Upper lobe of left lung (tissue), 6 donors: ENCODE results near the gene RTP3. TPM values are rescaled to one million over a fixed set of nuclear protein-coding genes. Genes with fewer than 3 reads are reported as not detected.

Source experiments
- ATAC-seq, 2 donors: fragments of 200-7000 bp; cut with Tn5 transposase; one replicate each; pipeline ENCODE4 v1.9.1; 2022; ENCODE audit warnings: mild to moderate bottlenecking in 2 of 2, moderate library complexity in 2 of 2; ENCODE audit not compliant: low FRiP score in 2 of 2
- DNase-seq, 2 donors: peaks; one replicate each; pipeline ENCODE4 v3.0.0-alpha.2; 2019 to 2020
- H3K27ac ChIP-seq, 4 donors: fragments of 200-600 bp; sonication (generic); one replicate each; pipeline ENCODE4 v1.5.1; 2016 to 2019
- H3K27me3 ChIP-seq, 4 donors: fragments of 200-600 bp; sonication (generic); one replicate each; pipeline ENCODE4 v1.5.1; 2017 to 2019
- H3K36me3 ChIP-seq, 4 donors: fragments of 200-600 bp; sonication (generic); one replicate each; pipeline ENCODE4 v1.5.1; 2016 to 2019
- H3K4me1 ChIP-seq, 4 donors: fragments of 200-600 bp; sonication (generic); one replicate each; pipeline ENCODE4 v1.5.1; 2018 to 2019
- H3K4me3 ChIP-seq, 4 donors: fragments of 200-600 bp; sonication (generic); one replicate each; pipeline ENCODE4 v1.5.1; 2017 to 2019; ENCODE audit warnings: mild to moderate bottlenecking in 2 of 4, moderate library complexity in 1 of 4
- H3K9me3 ChIP-seq, 4 donors: fragments of 200-600 bp; sonication (generic); one replicate each; pipeline ENCODE4 v1.5.1; 2018 to 2019
- EP300 ChIP-seq, 4 donors: sonication (generic); formaldehyde crosslinking; IDR thresholded peaks; one replicate each; pipeline ENCODE4 v1.5.1; 2017; ENCODE audit warnings: antibody characterized with exemption in 4 of 4, control low read depth in 2 of 4
- POLR2A ChIP-seq, 4 donors: fragments of 450-650 bp; IDR thresholded peaks; one replicate each; pipeline ENCODE4 v1.5.1; 2016 to 2017; ENCODE audit warnings: antibody characterized with exemption in 4 of 4, mild to moderate bottlenecking in 2 of 4
- POLR2AphosphoS5 ChIP-seq, 2 donors: sonication (generic); formaldehyde crosslinking; IDR thresholded peaks; one replicate each; pipeline ENCODE4 v1.5.1; 2017; ENCODE audit warnings: antibody characterized with exemption in 2 of 2
- WGBS, 2 donors: methylation state at CpG; one replicate each; pipeline ENCODE4 v1.1.5; 2017 to 2018; 5-methylcytosine and 5-hydroxymethylcytosine counted together
- total RNA-seq, 6 donors: library from RNA; depleted of rRNA in 4 of 6; stranded (reverse); fragments of >200 nt in 4 of 6; gene quantifications; one replicate each; pipeline versions ENCODE4 v1.1.0 to v1.2.1, GENCODE V29; 2016 to 2021
- TF ChIP-seq, protein P1 (sequence below), 6 experiments: fragments of 450-650 bp in 4 of 6; fragments of 200-600 bp in 2 of 6; sonication (generic) in 2 of 6; IDR thresholded peaks; one replicate each; pipeline ENCODE4 v1.5.1; 2016 to 2019; ENCODE audit warnings: antibody characterized with exemption in 6 of 6
- donor health status: DM: no; HTN: no; CAD: no; lungs with moderate emphysema.
- donor health status: DM: no; HTN: yes; CAD: no; lungs with severe emphysema.

RTP3 gene
- total RNA-seq, 6 donors from 2014 or later, result not detected

DNA sequence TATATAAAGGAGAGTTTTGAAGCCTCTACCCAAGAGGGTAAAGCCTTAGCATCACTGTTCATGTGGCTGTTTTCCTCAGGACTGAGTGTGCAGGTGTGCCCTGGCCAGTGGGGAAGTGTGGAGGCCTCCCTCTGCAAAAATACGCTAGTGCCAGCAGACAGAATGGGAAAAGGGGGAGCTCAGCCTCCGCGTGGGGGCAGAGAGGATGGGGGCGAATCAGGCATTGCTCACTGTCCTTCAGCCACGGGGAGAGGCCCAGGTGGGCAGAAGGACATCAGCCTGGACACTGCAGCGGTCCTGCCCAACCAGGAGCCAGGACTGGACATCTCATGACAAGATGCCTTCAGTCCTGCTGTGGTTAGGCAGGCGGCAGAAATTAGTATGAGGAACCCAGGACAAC lies 43.2 kb upstream of the RTP3 start:
- Histone ChIP-seq H3K4me1 (no peaks in the 10 kb centered on the region), H3K36me3 (no peaks in the 10 kb centered on the region), H3K4me3 (no peak overlapping the region), H3K27ac (no peak overlapping the region), H3K9me3 (no peaks in the 10 kb centered on the region), H3K27me3 (no peaks in the 10 kb centered on the region)
- TF ChIP-seq, protein P1, sequence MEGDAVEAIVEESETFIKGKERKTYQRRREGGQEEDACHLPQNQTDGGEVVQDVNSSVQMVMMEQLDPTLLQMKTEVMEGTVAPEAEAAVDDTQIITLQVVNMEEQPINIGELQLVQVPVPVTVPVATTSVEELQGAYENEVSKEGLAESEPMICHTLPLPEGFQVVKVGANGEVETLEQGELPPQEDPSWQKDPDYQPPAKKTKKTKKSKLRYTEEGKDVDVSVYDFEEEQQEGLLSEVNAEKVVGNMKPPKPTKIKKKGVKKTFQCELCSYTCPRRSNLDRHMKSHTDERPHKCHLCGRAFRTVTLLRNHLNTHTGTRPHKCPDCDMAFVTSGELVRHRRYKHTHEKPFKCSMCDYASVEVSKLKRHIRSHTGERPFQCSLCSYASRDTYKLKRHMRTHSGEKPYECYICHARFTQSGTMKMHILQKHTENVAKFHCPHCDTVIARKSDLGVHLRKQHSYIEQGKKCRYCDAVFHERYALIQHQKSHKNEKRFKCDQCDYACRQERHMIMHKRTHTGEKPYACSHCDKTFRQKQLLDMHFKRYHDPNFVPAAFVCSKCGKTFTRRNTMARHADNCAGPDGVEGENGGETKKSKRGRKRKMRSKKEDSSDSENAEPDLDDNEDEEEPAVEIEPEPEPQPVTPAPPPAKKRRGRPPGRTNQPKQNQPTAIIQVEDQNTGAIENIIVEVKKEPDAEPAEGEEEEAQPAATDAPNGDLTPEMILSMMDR (IDR thresholded peaks at IDR 0.05), result no peak
- TF ChIP-seq POLR2AphosphoS5 (IDR thresholded peaks at IDR 0.05) (no peak), EP300 (IDR thresholded peaks at IDR 0.05) (no peak), POLR2A (IDR thresholded peaks at IDR 0.05) (no peak)
- no peak for ATAC-seq
- no peak for DNase-seq
- WGBS, 2 donors, result 84 to 93% methylated on average over 6 to 7 of the region's 7 CpGs

DNA sequence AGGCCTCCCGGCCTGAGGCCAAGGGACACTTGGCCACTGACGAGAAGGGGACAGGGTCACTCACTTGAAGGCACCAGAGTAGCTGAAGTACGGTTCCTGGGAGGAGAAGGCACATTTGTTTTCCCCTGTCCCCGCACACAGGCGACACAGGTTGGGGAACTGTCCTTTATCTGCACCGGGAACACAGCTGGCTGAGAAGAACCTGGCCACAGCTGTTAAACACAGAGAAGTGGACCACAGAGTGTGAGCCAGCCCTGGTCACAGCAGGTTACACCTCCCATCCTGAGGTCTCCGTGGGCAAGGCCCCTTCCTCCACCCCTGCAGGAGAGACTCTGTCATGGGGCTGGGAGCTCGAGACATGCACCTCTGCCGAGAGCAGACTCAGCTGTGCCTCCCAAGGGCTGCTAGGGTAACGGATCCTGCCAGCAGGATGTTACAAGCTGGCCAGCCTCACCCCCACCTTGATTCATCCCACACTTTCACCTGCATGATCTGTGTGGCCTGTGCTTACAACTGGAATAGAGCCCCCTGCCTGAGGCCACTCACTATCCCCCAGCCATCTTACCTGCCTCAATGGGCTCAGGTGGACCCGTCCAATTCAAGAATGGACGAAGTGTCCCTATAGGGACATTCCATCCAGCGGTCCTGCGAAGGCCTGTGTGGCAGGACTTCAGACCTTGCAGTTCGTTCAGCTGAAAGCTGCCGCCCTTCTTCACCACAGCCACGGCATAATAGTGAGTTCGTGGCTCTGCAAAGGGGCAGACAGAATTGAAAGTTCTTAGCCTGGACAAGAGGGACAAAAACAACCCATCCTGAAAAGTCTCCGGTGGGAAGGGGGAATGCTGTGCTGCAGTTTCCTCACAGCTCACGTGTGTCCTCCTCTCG lies 42.3 kb upstream of the RTP3 start:
- no peak for TF ChIP-seq POLR2A (IDR thresholded peaks at IDR 0.05)
- TF ChIP-seq, protein P1 (IDR thresholded peaks at IDR 0.05), result no peak
- no peak for TF ChIP-seq EP300 (IDR thresholded peaks at IDR 0.05)
- TF ChIP-seq POLR2AphosphoS5 (IDR thresholded peaks at IDR 0.05), result no peak
- Histone ChIP-seq H3K27ac (no peak overlapping the region), H3K27me3 (no peaks in the 10 kb centered on the region), H3K36me3 (no peaks in the 10 kb centered on the region), H3K9me3 (no peaks in the 10 kb centered on the region), H3K4me3 (no peak overlapping the region), H3K4me1 (no peaks in the 10 kb centered on the region)
- WGBS, 2 donors, result 87 to 89% methylated on average over 6 to 18 of the region's 21 CpGs
- no peak for DNase-seq
- ATAC-seq, result peak in 1 of 2 donors; percentile 36

DNA sequence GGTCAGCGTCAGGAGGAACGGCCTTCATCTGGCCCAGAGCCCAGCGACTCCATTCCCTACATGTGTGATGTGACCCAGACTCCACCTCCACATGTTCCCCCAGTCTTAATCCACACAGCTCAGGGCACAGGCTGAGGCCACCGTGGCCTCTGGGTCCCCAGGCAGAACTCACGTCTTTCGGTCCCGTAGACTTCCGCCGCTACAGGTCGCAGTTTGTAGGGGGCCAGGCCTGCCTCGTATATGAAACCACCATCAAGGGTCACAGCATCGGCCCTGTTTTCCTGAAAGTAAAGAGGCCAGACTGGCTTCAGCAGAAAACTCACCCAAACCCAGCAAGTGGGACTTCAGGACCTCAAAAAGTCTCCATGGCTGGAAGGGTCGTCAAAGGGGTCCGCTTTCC lies 41.7 kb upstream of the RTP3 start:
- Histone ChIP-seq H3K9me3 (no peaks in the 10 kb centered on the region), H3K4me1 (no peaks in the 10 kb centered on the region), H3K4me3 (no peak overlapping the region), H3K27me3 (no peaks in the 10 kb centered on the region), H3K27ac (no peak overlapping the region), H3K36me3 (no peaks in the 10 kb centered on the region)
- DNase-seq (no peak), ATAC-seq (no peak)
- TF ChIP-seq POLR2AphosphoS5 (IDR thresholded peaks at IDR 0.05) (no peak), POLR2A (IDR thresholded peaks at IDR 0.05) (no peak), EP300 (IDR thresholded peaks at IDR 0.05) (no peak)
- TF ChIP-seq, protein P1 (IDR thresholded peaks at IDR 0.05), result no peak
- 96 to 97% methylated on average over 14 of the region's 14 CpGs for WGBS, 2 donors

DNA sequence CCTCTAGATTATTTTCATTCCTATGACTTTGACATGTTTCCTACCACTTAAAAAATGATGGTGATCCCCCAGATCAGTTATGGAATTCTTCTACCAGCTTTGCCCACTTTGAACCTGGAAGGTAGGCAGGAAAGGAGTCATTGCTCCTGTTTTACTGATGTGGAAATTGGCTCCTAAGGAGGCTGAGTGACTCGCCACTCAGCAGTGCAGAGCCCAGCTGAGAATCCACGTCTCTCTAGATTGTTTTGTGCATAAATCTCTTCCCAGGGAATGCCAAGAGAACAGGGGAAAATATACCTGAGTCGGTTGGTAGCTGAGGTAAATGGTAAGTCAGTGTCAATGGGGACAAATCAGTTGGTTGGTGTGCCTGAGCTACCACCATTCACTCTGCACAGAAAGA lies 37.7 kb upstream of the RTP3 start:
- TF ChIP-seq POLR2A (IDR thresholded peaks at IDR 0.05), result no peak
- no peak for TF ChIP-seq EP300 (IDR thresholded peaks at IDR 0.05)
- TF ChIP-seq, protein P1 (IDR thresholded peaks at IDR 0.05), result no peak
- ATAC-seq (no peak), DNase-seq (no peak)
- no peaks in the 10 kb centered on the region for H3K27me3 ChIP-seq
- 87 to 93% methylated on average over 3 of the region's 3 CpGs for WGBS, 2 donors
- peaks cover 9 to 34% (median 26%) of the 10 kb centered on the region in 4 donors for H3K4me1 ChIP-seq
- no peaks in the 10 kb centered on the region for H3K36me3 ChIP-seq
- H3K4me3 ChIP-seq, result no peak overlapping the region
- H3K27ac ChIP-seq, result no peak overlapping the region
- H3K9me3 ChIP-seq, result no peaks in the 10 kb centered on the region
